GM21825 (cell line): ENCODE data around the gene TMEM248.
A peak's percentile ranks its signal among the peaks of the same experiment; 100 is the strongest.
"Not testable (repeated sequence)": the region's sequence is repeated elsewhere in the genome, so short reads cannot be mapped to it uniquely, and the experiment has no call there.

Experiments used
- ATAC-seq: cut with Tn5 transposase; IDR thresholded peaks from one replicate; pipeline ENCODE4 v1.9.1; 2021; ENCODE audit warnings: mild to moderate bottlenecking, moderate library complexity; ENCODE audit not compliant: unreplicated experiment

Gene TMEM248

DNA sequence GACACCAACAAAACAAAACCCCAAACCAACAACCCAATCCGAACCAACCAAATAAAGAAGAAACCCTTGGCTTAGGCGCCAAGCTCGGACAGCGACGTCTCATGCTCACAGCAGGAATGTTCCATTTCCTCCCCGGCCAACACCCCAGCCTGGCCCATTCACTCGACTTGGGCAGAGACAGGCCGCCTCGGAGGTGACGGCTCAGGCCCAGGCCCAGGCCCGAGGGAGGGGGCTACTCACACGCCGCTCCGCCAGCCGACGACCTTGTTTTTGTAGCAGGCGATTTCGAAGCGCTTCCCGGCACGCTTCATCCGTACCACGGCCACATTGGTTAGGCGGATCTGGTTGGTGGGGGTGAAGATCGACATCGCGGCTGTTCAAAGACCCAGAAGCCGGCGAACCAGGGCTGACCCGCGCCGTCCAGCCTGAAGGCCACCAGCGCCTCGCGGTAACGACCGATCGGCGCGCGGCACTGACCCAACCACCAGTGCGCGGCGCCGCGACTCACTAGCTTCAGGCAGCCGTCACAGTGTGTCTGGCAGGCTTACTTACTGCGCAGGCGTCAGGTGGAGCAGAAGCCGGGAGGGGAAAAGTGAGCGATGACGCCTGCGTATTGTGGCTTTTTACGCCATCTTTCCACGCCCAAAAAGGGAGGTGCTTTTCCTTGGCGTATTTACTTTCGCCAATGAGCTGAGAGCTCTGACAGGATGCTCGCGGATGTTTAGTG lies 74.2 kb downstream of the TMEM248 start, which contains the start of gene SBDS:
SBDS (minus strand) TSS at position 537 of the 727 bp plus-strand sequence; CDS start at position 368, 169 bp downstream.
- ATAC-seq = peak; percentile 68

DNA sequence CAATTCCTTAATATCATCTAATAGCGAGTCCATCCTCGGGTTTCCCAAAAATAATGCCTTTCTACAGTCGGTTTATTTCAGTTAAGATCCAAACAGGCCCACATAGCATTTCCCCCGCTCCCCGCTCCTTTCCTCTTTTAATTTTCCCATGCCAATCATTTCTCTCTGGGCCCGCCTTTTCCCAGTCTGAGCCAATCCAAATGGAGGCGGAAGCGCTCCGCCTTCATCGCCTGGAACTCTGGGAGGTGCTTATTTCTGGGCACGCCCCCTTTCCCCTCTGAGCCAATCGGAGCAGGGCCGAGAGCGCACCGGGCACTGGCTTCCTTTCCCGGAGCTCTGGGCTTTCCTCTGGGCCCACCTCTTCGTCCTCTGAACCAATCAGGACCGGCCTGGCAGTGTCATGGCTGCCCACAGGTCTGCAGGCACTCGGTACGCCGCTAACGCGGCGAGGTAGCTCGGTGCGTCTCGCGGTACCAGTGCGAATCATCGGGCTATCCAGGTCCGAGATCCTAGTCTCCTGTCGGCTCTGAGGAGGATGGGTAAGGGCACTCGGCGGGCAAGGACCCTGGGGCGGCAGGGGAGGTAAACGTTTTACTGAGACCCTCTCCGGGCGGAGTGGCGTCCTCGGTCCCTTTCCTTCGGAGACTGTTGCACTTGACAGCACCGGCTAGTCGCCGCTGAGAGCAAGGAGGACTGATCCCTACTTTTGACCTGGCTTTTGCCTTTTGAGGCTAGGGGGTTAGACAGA lies 75.6 kb downstream of the TMEM248 start, which contains the start of gene TYW1:
TYW1 (plus strand) TSS at position 390 of the 748 bp plus-strand sequence; CDS start at position 536, 146 bp downstream.
- ATAC-seq = peak; percentile 88

DNA sequence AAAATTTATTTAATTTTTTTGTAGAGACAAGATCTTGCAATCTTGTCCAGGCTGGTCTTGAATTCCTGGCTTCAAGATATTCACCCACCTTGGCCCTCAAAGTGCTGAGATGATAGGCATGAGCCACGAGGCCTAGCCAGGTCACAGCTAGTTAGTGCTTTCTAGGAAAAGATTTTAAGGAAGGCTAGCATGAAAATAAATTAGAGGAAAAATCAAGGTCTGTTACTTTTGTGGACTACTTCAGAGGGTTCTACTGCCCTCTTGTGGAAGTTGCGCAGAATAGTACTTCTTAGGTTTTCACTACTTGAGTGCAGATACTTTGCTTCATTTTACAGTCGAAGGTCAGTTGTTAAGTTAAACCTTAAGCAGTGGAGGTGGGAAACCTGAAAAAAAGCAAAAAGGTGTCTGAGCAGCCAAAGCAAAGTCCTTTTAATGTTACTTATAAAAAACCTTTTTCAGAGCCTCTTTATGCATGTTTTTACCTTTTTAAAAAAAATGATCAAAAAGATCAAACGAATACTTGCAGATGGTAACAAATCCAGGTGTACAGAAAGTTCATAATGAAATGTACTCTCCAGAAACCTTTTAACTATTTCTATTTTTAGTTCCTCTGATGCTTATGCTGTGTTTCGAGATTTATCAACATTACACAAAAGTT lies 79.7 kb downstream of the TMEM248 start:
- ATAC-seq = not testable (repeated sequence)

DNA sequence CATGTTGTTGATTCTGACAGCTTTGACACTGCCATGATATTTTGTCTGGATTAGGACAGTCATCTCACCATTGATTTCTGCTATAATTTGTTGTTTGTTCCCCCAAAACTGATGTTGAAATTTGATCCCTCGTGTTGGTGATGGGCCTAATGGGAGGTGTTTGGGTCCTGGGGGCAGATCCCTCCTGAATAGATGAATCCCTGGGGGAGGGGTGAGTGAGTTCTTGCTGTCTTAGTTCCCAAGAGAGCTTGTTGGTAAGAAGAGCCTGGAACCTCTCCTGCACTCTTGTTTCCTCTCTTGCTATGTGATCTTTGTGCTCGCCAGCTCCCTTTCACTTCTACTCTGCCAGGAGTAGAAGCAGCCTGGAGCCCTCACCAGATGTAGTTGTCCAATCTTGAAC lies 83.1 kb downstream of the TMEM248 start:
- not testable (repeated sequence) for ATAC-seq

DNA sequence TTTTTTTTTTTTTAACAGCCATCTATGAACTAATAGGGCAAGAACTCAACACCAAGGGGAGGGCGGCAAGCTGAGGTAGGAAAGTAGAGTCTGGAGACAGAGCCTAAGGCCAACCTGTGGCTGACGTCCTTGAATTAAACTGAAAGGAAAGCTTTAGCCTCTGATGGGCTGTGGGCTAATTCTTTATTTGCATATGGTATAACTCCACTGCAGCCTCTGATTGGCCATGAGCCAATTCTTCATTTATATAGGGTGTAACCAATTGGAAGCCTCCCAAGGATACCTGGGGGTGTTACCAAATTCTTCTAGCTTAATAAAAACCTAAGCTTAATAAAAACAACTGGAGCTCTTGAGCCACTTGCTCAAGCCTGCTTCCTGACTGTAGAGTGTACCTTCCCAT lies 85.9 kb downstream of the TMEM248 start:
- no peak for ATAC-seq
